HL-60 (cell line): ENCODE results near the gene SPATA46.

Experiments
- GABPA ChIP-seq: IDR thresholded peaks from 2 replicates; pipeline ENCODE4 v1.6.1; 2012; ENCODE audit warnings: low read depth
- POLR2AphosphoS5 ChIP-seq: IDR thresholded peaks from 2 replicates; pipeline ENCODE4 v1.6.1; 2012; ENCODE audit warnings: low read depth
- REST ChIP-seq: IDR thresholded peaks from 2 replicates; pipeline ENCODE4 v1.6.1; 2012; ENCODE audit warnings: low read depth; ENCODE audit not compliant: insufficient replicate concordance
- TF ChIP-seq, protein P1 (sequence below): IDR thresholded peaks from one replicate; pipeline ENCODE4 v1.5.1; 2011; ENCODE audit warnings: low read length, control low read depth, inconsistent platforms; ENCODE audit not compliant: insufficient read depth

DNA sequence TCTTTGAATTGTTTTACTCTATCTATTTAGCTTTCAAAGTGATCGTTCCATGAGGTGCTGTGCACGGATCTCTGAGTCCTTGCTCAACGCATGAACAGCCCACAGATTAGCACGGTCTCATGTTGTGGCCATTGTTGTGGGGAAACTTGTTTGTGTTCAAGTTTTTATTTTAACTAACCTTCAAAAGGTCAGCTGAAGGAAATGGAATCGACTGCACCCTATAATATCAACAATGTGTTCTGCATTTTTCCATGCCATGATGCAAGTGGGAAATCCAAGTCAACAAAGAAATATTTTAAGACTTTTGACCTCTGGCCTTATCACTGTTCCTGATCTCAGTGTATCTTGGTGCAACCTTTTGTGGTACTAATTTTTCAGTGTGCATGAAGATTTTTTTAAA is 29.1 kb upstream of the SPATA46 start:
- TF ChIP-seq, protein P1, sequence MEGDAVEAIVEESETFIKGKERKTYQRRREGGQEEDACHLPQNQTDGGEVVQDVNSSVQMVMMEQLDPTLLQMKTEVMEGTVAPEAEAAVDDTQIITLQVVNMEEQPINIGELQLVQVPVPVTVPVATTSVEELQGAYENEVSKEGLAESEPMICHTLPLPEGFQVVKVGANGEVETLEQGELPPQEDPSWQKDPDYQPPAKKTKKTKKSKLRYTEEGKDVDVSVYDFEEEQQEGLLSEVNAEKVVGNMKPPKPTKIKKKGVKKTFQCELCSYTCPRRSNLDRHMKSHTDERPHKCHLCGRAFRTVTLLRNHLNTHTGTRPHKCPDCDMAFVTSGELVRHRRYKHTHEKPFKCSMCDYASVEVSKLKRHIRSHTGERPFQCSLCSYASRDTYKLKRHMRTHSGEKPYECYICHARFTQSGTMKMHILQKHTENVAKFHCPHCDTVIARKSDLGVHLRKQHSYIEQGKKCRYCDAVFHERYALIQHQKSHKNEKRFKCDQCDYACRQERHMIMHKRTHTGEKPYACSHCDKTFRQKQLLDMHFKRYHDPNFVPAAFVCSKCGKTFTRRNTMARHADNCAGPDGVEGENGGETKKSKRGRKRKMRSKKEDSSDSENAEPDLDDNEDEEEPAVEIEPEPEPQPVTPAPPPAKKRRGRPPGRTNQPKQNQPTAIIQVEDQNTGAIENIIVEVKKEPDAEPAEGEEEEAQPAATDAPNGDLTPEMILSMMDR: no peak
- TF ChIP-seq GABPA: no peak
- TF ChIP-seq POLR2AphosphoS5: no peak
- no peak for TF ChIP-seq REST
